ENCODE measurements around the gene ZNF263.

DNA sequence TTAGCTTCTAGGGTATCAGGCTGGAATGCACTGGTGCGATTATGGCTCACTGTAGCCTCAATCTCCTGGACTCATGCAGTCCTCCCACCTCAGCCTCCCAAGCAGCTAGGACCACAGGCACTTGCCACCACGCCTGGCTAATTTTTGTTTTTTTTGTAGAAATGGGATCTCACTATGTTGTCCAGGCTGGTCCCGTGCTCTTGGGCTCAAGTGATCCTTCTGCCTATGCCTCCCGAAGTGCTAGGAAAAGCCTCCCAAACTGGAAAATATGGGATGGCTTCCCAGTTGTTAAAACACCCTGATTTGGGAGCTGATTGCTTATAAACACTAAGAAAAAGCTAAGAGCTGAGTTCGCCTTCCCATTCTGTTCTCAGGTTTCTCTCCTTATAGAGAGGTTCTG, 6.6 kb upstream of the ZNF263 start:
- TF ChIP-seq, protein P1, sequence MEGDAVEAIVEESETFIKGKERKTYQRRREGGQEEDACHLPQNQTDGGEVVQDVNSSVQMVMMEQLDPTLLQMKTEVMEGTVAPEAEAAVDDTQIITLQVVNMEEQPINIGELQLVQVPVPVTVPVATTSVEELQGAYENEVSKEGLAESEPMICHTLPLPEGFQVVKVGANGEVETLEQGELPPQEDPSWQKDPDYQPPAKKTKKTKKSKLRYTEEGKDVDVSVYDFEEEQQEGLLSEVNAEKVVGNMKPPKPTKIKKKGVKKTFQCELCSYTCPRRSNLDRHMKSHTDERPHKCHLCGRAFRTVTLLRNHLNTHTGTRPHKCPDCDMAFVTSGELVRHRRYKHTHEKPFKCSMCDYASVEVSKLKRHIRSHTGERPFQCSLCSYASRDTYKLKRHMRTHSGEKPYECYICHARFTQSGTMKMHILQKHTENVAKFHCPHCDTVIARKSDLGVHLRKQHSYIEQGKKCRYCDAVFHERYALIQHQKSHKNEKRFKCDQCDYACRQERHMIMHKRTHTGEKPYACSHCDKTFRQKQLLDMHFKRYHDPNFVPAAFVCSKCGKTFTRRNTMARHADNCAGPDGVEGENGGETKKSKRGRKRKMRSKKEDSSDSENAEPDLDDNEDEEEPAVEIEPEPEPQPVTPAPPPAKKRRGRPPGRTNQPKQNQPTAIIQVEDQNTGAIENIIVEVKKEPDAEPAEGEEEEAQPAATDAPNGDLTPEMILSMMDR (IDR thresholded peaks at IDR 0.05; ENCODE audit: low read depth, low read length, missing input control): no peak
- TF ChIP-seq RXRA (IDR thresholded peaks at IDR 0.05) (no peak), TAF1 (conservative IDR thresholded peaks at IDR 0.05) (no peak), JUND (IDR thresholded peaks at IDR 0.05) (no peak), REST (IDR thresholded peaks at IDR 0.05) (no peak), FOXA1 (IDR thresholded peaks at IDR 0.05) (no peak), EGR1 (IDR thresholded peaks at IDR 0.05; ENCODE audit: low read depth in 2 of 2) (no peak), YY1 (IDR thresholded peaks at IDR 0.05) (no peak), ZBTB33 (IDR thresholded peaks at IDR 0.05) (no peak), GABPA (IDR thresholded peaks at IDR 0.05 in 1 of 2, conservative IDR thresholded peaks at IDR 0.05 in 1 of 2) (no peak), SP1 (IDR thresholded peaks at IDR 0.05) (no peak), FOXA2 (IDR thresholded peaks at IDR 0.05) (no peak)
- TF ChIP-seq, protein P2, sequence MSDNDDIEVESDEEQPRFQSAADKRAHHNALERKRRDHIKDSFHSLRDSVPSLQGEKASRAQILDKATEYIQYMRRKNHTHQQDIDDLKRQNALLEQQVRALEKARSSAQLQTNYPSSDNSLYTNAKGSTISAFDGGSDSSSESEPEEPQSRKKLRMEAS (IDR thresholded peaks at IDR 0.05): no peak
